Type B pancreatic cell (in vitro differentiated cells): ENCODE results near the gene UBR1. TPM values are rescaled to one million over a fixed set of nuclear protein-coding genes. Genes with fewer than 3 reads are reported as not detected.

ENCODE experiments used
- DNase-seq: peaks from one replicate; pipeline ENCODE4 v3.0.0; 2021; ENCODE audit warnings: mixed read lengths; ENCODE audit not compliant: unreplicated experiment; ENCODE audit errors: extremely low spot score
- H3K27ac Mint-ChIP-seq: 2 replicates; pipeline ENCODE4 v1.8.0; 2021; ENCODE audit warnings: mild to moderate bottlenecking, mixed read lengths
- H3K27me3 Mint-ChIP-seq: 2 replicates; pipeline ENCODE4 v1.8.0; 2021; ENCODE audit warnings: mixed read lengths
- H3K36me3 Mint-ChIP-seq: 2 replicates; pipeline ENCODE4 v1.8.0; 2021; ENCODE audit warnings: mixed read lengths
- H3K4me1 Mint-ChIP-seq: one replicate; pipeline ENCODE4 v1.8.0; 2021; ENCODE audit warnings: mixed read lengths; ENCODE audit not compliant: unreplicated experiment
- H3K4me3 Mint-ChIP-seq: 2 replicates; pipeline ENCODE4 v1.8.0; 2021; ENCODE audit warnings: mild to moderate bottlenecking, mixed read lengths
- H3K9me3 Mint-ChIP-seq: 2 replicates; pipeline ENCODE4 v1.8.0; 2021; ENCODE audit warnings: mixed read lengths
- CTCF ChIP-seq: fragments of 200-600 bp; sonication (generic); conservative IDR thresholded peaks from 2 replicates; pipeline ENCODE4 v1.5.0; 2021; ENCODE audit warnings: antibody characterized with exemption, mild to moderate bottlenecking
- total RNA-seq: library from RNA; stranded (reverse); gene quantifications from 2 replicates; pipeline ENCODE4 v1.2.1, GENCODE V29; 2021; ENCODE audit warnings: low replicate concordance

Gene UBR1
- total RNA-seq, 1 donor from 2014 or later = 28.3 TPM

DNA sequence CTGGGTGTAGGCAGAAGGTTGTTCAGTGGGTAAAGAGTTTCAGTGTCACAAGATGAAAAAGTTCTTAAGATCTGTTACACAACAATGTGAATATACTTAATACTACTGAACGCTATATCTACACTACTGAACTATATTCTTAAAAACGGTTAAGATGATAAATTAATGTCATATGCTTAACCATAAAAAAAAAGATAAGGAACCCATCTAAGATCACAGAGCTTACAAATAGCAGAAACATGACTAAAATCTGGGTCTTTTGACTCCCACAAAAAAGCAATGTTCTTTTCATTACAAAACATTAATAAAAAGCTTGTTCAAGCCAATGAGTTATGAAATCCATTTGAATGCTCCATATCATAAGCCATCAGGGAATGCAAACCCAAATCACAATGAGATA, 34.4 kb downstream of the UBR1 start:
- TF ChIP-seq CTCF = no peak
- H3K36me3 Mint-ChIP-seq = peaks cover 38% of the 10 kb centered on the region
- DNase-seq = no peak
- no peaks in the 10 kb centered on the region for H3K9me3 Mint-ChIP-seq
- H3K4me1 Mint-ChIP-seq = no peaks in the 10 kb centered on the region
- no peak overlapping the region for H3K4me3 Mint-ChIP-seq
- no peaks in the 10 kb centered on the region for H3K27me3 Mint-ChIP-seq
- no peak overlapping the region for H3K27ac Mint-ChIP-seq

GRCh38 chr15:43070893-43071292, 34.9 kb downstream of the UBR1 start:
- no peak overlapping the region for H3K4me3 Mint-ChIP-seq
- H3K36me3 Mint-ChIP-seq = peaks cover 39% of the 10 kb centered on the region
- no peak overlapping the region for H3K27ac Mint-ChIP-seq

DNA sequence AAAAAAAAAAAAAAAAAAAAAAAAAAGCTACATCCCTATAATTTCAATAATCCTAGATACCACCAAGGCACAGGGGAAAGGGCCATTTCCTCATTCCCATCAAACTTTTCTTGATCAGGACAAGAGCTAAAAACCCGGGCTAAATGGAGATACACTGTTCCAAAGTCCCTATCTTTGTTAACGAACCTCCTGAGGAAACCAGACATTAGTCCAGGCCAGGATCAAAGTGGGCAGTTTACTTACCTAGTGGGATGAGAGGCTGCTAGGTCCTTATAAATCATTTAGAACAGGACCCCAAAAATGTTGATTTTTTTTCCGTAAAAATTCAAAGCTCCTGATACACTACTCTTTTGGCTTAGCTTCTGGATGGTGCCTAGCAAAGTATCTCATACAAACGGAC, 35.6 kb downstream of the UBR1 start:
- H3K9me3 Mint-ChIP-seq = no peaks in the 10 kb centered on the region
- H3K4me3 Mint-ChIP-seq = no peak overlapping the region
- TF ChIP-seq CTCF = no peak
- peaks cover 41% of the 10 kb centered on the region for H3K36me3 Mint-ChIP-seq
- H3K27ac Mint-ChIP-seq = no peak overlapping the region
- no peaks in the 10 kb centered on the region for H3K4me1 Mint-ChIP-seq
- DNase-seq = no peak
- no peaks in the 10 kb centered on the region for H3K27me3 Mint-ChIP-seq

More at GRCh38 chr15:43070893-43071292, 34.9 kb downstream of the UBR1 start:
- no peaks in the 10 kb centered on the region for H3K4me1 Mint-ChIP-seq
- no peak for TF ChIP-seq CTCF
- no peaks in the 10 kb centered on the region for H3K9me3 Mint-ChIP-seq
- no peaks in the 10 kb centered on the region for H3K27me3 Mint-ChIP-seq
- no peak for DNase-seq

- no peaks in the 10 kb centered on the region for H3K4me1 Mint-ChIP-seq
- no peak overlapping the region for H3K4me3 Mint-ChIP-seq
- peaks cover 41% of the 10 kb centered on the region for H3K36me3 Mint-ChIP-seq
- H3K9me3 Mint-ChIP-seq = no peaks in the 10 kb centered on the region
- DNase-seq = no peak
- H3K27me3 Mint-ChIP-seq = no peaks in the 10 kb centered on the region
- no peak overlapping the region for H3K27ac Mint-ChIP-seq
- no peak for TF ChIP-seq CTCF
These were observed 37.9 kb downstream of the UBR1 start for GRCh38 chr15:43067717-43068461.

DNA sequence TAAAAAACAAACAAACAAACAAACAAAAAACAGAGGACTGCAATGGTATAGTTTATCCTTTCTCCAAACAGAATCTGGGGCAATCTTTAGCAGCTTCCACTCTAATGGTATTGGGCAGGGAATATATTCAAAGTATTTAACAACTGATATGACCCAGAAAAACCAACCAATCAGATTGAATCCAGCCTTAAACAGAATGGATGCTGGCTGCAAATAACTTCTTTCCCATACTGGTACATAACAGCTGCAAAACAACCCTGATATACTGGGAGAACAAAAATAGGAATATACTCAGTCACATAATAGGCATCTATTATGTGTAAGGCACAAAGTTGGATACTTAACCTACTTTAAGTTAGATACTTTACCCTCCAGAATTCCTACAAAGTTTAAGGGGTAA, 49.1 kb downstream of the UBR1 start:
- H3K4me1 Mint-ChIP-seq = no peaks in the 10 kb centered on the region
- H3K9me3 Mint-ChIP-seq = no peaks in the 10 kb centered on the region
- no peak overlapping the region for H3K4me3 Mint-ChIP-seq
- H3K27me3 Mint-ChIP-seq = no peaks in the 10 kb centered on the region
- DNase-seq = no peak
- H3K36me3 Mint-ChIP-seq = peaks cover 26% of the 10 kb centered on the region
- no peak overlapping the region for H3K27ac Mint-ChIP-seq
- no peak for TF ChIP-seq CTCF
